HG02840 (cell line): ENCODE measurements around the gene FAM107A.

ENCODE experiments used
- ATAC-seq: cut with Tn5 transposase; IDR thresholded peaks from one replicate; pipeline ENCODE4 v1.9.1; 2021; ENCODE audit warnings: mild to moderate bottlenecking, moderate library complexity, moderate number of reproducible peaks; ENCODE audit not compliant: unreplicated experiment, low FRiP score

The FAM107A gene

GRCh38 chr3:58569287-58570001, 7.7 kb downstream of the FAM107A start:
- ATAC-seq: no peak

- no peak for ATAC-seq
Measured at GRCh38 chr3:58568572-58569286, 8.5 kb downstream of the FAM107A start.

GRCh38 chr3:58567251-58567515, 10.0 kb downstream of the FAM107A start:
- ATAC-seq: no peak

GRCh38 chr3:58566398-58567250, 10.6 kb downstream of the FAM107A start:
- no peak for ATAC-seq

- ATAC-seq: no peak
Measured at GRCh38 chr3:58565621-58566397, 11.4 kb downstream of the FAM107A start.

- ATAC-seq: no peak
Measured at GRCh38 chr3:58564456-58565160, 12.6 kb downstream of the FAM107A start.

- ATAC-seq: no peak
Measured at GRCh38 chr3:58564054-58564453, 13.1 kb downstream of the FAM107A start.

- no peak for ATAC-seq
Measured at GRCh38 chr3:58563386-58564035, 13.7 kb downstream of the FAM107A start.

- no peak for ATAC-seq
Measured at GRCh38 chr3:58562498-58562897, 14.7 kb downstream of the FAM107A start.

GRCh38 chr3:58560771-58561311, 16.4 kb downstream of the FAM107A start:
- ATAC-seq: no peak

- ATAC-seq: no peak
Measured at GRCh38 chr3:58559586-58559985, 17.6 kb downstream of the FAM107A start.

- ATAC-seq: no peak
Measured at GRCh38 chr3:58557491-58557890, 19.7 kb downstream of the FAM107A start.

- no peak for ATAC-seq
Measured at GRCh38 chr3:58556761-58557221, 20.4 kb downstream of the FAM107A start.

GRCh38 chr3:58556001-58556400, 21.2 kb downstream of the FAM107A start:
- ATAC-seq: no peak

- ATAC-seq: no peak
Measured at GRCh38 chr3:58555203-58555602, 22.0 kb downstream of the FAM107A start.

GRCh38 chr3:58553003-58553402, 24.2 kb downstream of the FAM107A start:
- ATAC-seq: no peak

GRCh38 chr3:58551636-58552180, 25.5 kb downstream of the FAM107A start:
- ATAC-seq: no peak

GRCh38 chr3:58544541-58544940, 32.6 kb downstream of the FAM107A start:
- ATAC-seq: no peak
